Endothelial cell of umbilical vein (primary cell): ENCODE data around the gene LARGE1. TPM values are rescaled to one million over a fixed set of nuclear protein-coding genes. Genes with fewer than 3 reads are reported as not detected.

Experiments used
- BruUV-seq: library from RNA; stranded (reverse); fragments of 400-500 nt; replicated peaks from 2 replicates; lab custom pipeline; 2021; lab: Mats Ljungman, UMichigan
- CTCF ChIA-PET: fragments of 300-600, 350-600 bp; sonication (Branson Sonifier 250); formaldehyde crosslinking; loops from one replicate; lab custom pipeline; 2021; ENCODE audit warnings: antibody characterized with exemption, inconsistent platforms; lab: Charles Lee
- POLR2A ChIA-PET: fragments of 300-600, 350-600 bp; sonication (Branson Sonifier 250); formaldehyde crosslinking; loops from one replicate; lab custom pipeline; 2021; ENCODE audit warnings: antibody characterized with exemption, inconsistent platforms; lab: Charles Lee
- DNase-seq: peaks from one replicate; pipeline ENCODE4 v3.0.0-alpha.2; 2011; ENCODE audit warnings: low read depth, low spot score
- FAIRE-seq: peaks from 2 replicates; lab custom pipeline; 2011; peaks lifted over from hg19 to GRCh38; lab: Jason Lieb, UNC
- H2AFZ ChIP-seq: 2 replicates; pipeline ENCODE4 v1.6.0; 2012; ENCODE audit warnings: low read depth, low read length, control low read depth, inconsistent platforms
- H3K27ac ChIP-seq: 2 replicates; pipeline ENCODE4 v1.5.1; 2011; ENCODE audit warnings: low read depth, mild to moderate bottlenecking, control low read depth, low read length, moderate library complexity; ENCODE audit not compliant: insufficient read depth
- H3K27me3 ChIP-seq, 2 experiments: 2 replicates each; pipeline versions ENCODE4 v1.6.0 to v1.6.1; 2011; ENCODE audit warnings: low read length in 2 of 2, mixed read lengths in 1 of 2; ENCODE audit not compliant: control insufficient read depth in 2 of 2, insufficient read depth in 2 of 2
- H3K36me3 ChIP-seq, 2 experiments: 2 replicates in 1 of 2; 3 replicates in 1 of 2; pipeline ENCODE4 v1.5.1; 2011; ENCODE audit warnings: low read length in 2 of 2, mild to moderate bottlenecking in 1 of 2, moderate library complexity in 1 of 2; ENCODE audit not compliant: control insufficient read depth in 2 of 2, insufficient read depth in 2 of 2; ENCODE audit errors: extremely low read depth in 1 of 2
- H3K4me1 ChIP-seq: 3 replicates; pipeline ENCODE4 v1.5.1; 2011; ENCODE audit warnings: mild to moderate bottlenecking, low read length; ENCODE audit not compliant: control insufficient read depth, insufficient read depth; ENCODE audit errors: extremely low read depth
- H3K4me2 ChIP-seq: 2 replicates; pipeline ENCODE4 v1.6.1; 2011; ENCODE audit warnings: low read length, control low read depth, mixed read lengths; ENCODE audit not compliant: insufficient read depth
- H3K4me3 ChIP-seq, 3 experiments: fragments of 200-600 bp in 1 of 3; sonication (generic), shearing (Covaris generic) in 1 of 3; replicated peaks in 1 of 3; 2 replicates each; pipeline ENCODE4 v1.5.1; 2011 to 2016; ENCODE audit warnings: control low read depth in 3 of 3, low read length in 3 of 3, mild to moderate bottlenecking in 2 of 3, inconsistent platforms in 1 of 3, low read depth in 1 of 3, moderate library complexity in 1 of 3; ENCODE audit not compliant: insufficient read depth in 1 of 3
- H3K79me2 ChIP-seq: 2 replicates; pipeline ENCODE4 v1.6.0; 2012; ENCODE audit warnings: low read length, inconsistent platforms; ENCODE audit not compliant: control insufficient read depth, insufficient read depth
- H3K9ac ChIP-seq: replicated peaks from 2 replicates; pipeline ENCODE3; 2011; ENCODE audit warnings: low read length, control low read depth; ENCODE audit not compliant: insufficient read depth; ENCODE audit errors: extremely low read depth
- H3K9me1 ChIP-seq: replicated peaks from 3 replicates; pipeline ENCODE4 v1.6.0; 2011; ENCODE audit warnings: mild to moderate bottlenecking, low read length; ENCODE audit not compliant: control insufficient read depth, insufficient read depth; ENCODE audit errors: extremely low read depth
- H3K9me3 ChIP-seq: replicated peaks from 2 replicates; pipeline ENCODE4 v1.5.1; 2012; ENCODE audit warnings: low read length, inconsistent platforms; ENCODE audit not compliant: control insufficient read depth, insufficient read depth
- H4K20me1 ChIP-seq: replicated peaks from 2 replicates; pipeline ENCODE3; 2011; ENCODE audit warnings: mild to moderate bottlenecking, low read length; ENCODE audit not compliant: control insufficient read depth, insufficient read depth; ENCODE audit errors: extremely low read depth
- EZH2 ChIP-seq: IDR thresholded peaks from 2 replicates; pipeline ENCODE4 v1.6.1; 2012; ENCODE audit warnings: borderline replicate concordance, low read depth, mild to moderate bottlenecking, moderate library complexity, low read length, inconsistent platforms; ENCODE audit not compliant: severe bottlenecking
- FOS ChIP-seq: IDR thresholded peaks from 2 replicates; pipeline ENCODE4 v1.6.1; 2011; ENCODE audit warnings: mild to moderate bottlenecking, low read length, moderate library complexity, borderline replicate concordance; ENCODE audit not compliant: insufficient read depth
- GATA2 ChIP-seq: IDR thresholded peaks from 2 replicates; pipeline ENCODE4 v1.7.0; 2011; ENCODE audit warnings: low read depth, mild to moderate bottlenecking, moderate library complexity, mixed read lengths, low read length; ENCODE audit not compliant: insufficient read length, insufficient read depth
- JUN ChIP-seq: IDR thresholded peaks from 2 replicates; pipeline ENCODE4 v1.6.1; 2011; ENCODE audit warnings: borderline replicate concordance, low read depth; ENCODE audit not compliant: insufficient read length, insufficient read depth
- MYC ChIP-seq: IDR thresholded peaks from one replicate; pipeline ENCODE4 v1.6.1; 2011; ENCODE audit warnings: mild to moderate bottlenecking, low read depth, low read length
- POLR2A ChIP-seq: IDR thresholded peaks from 2 replicates; pipeline ENCODE4 v1.6.1; 2012; ENCODE audit warnings: low read depth, mild to moderate bottlenecking, control low read depth, low read length
- POLR2AphosphoS5 ChIP-seq: IDR thresholded peaks from 2 replicates; pipeline ENCODE4 v1.6.1; 2012; ENCODE audit warnings: low read depth, mild to moderate bottlenecking, control low read depth, low read length, moderate library complexity; ENCODE audit not compliant: insufficient read depth
- dilution Hi-C: fragments of 300-500 bp; cut with MboI; formaldehyde crosslinking; loops from one replicate; pipeline ENCODE4 v1.15.0; 2019; ENCODE audit warnings: low sequenced_read_pairs; ENCODE audit not compliant: extremely low pct_ligation_motif_present
- intact Hi-C: fragments of 100-400 bp; cut with micrococcal nuclease; formaldehyde crosslinking; loops from one replicate; pipeline ENCODE4 v1.10.0; 2022
- polyA plus RNA-seq, 4 experiments: library from polyadenylated mRNA; depleted of rRNA in 3 of 4; stranded (reverse) in 3 of 4; unstranded in 1 of 4; fragments of >200 nt; gene quantifications; 2 replicates each; pipeline versions ENCODE4 v1.2.1 to v1.2.3, GENCODE V29; 2011 to 2012; ENCODE audit warnings: missing spikeins in 1 of 4
- total RNA-seq: library from RNA; stranded (reverse); gene quantifications from 2 replicates; pipeline ENCODE4 v1.2.3, GENCODE V29; 2021
- TF ChIP-seq, protein P1 (sequence below), 2 donors: IDR thresholded peaks; 1 replicate in 1 of 2; 2 replicates in 1 of 2; pipeline ENCODE4 v1.5.1; 2011; ENCODE audit warnings: low read length in 2 of 2, mild to moderate bottlenecking in 2 of 2, moderate library complexity in 2 of 2, control low read depth in 1 of 2, inconsistent platforms in 1 of 2, low read depth in 1 of 2; ENCODE audit not compliant: insufficient read depth in 1 of 2; ENCODE audit errors: extremely low read depth in 1 of 2
- TF ChIP-seq, protein P2 (sequence below): IDR thresholded peaks from 2 replicates; pipeline ENCODE4 v1.6.1; 2011; ENCODE audit not compliant: insufficient read depth, insufficient read length

LARGE1 gene
- total and polyA plus RNA-seq, 2 donors (not counting 3 experiments of a cell fraction or from before 2014, with no cell fraction given) = 0.95 to 4.4 TPM

DNA sequence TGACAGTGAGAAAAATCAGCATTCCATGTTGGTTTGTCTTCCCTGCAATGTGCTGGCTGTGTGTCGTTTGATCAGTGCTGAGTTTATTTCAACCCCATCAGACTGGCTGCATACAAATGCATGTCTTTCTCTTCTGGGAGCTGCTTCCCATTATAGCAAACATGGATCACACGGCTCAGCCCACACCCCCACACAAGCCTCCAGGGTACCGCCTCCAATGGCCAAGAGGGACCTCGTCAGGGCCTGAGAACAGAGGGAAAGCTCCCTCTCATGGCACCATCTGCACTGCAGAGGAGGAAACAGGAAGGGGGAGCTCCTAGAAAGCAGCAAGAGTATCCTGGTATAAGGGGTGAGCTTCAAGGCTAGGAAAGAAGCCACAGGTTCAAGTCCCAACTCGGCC, 214.2 kb downstream of the LARGE1 start:
- Histone ChIP-seq H3K79me2 (no peaks in the 10 kb centered on the region), H3K9ac (no peak overlapping the region), H3K9me1 (no peaks in the 10 kb centered on the region), H3K4me1 (no peaks in the 10 kb centered on the region), H3K27me3 (no peaks in the 10 kb centered on the region), H3K9me3 (peaks cover 9% of the 10 kb centered on the region), H3K27ac (no peak overlapping the region), H3K4me3 (no peak overlapping the region), H3K36me3 (no peaks in the 10 kb centered on the region), H3K4me2 (no peak overlapping the region), H4K20me1 (no peaks in the 10 kb centered on the region), H2AFZ (no peak overlapping the region)
- POLR2A ChIA-PET = no interaction called here
- FAIRE-seq (no peak), DNase-seq (no peak)
- dilution Hi-C loops (no loop called here), intact Hi-C loops (no loop called here)
- CTCF ChIA-PET = no interaction called here
- BruUV-seq = no TSS peak
- TF ChIP-seq, protein P1, sequence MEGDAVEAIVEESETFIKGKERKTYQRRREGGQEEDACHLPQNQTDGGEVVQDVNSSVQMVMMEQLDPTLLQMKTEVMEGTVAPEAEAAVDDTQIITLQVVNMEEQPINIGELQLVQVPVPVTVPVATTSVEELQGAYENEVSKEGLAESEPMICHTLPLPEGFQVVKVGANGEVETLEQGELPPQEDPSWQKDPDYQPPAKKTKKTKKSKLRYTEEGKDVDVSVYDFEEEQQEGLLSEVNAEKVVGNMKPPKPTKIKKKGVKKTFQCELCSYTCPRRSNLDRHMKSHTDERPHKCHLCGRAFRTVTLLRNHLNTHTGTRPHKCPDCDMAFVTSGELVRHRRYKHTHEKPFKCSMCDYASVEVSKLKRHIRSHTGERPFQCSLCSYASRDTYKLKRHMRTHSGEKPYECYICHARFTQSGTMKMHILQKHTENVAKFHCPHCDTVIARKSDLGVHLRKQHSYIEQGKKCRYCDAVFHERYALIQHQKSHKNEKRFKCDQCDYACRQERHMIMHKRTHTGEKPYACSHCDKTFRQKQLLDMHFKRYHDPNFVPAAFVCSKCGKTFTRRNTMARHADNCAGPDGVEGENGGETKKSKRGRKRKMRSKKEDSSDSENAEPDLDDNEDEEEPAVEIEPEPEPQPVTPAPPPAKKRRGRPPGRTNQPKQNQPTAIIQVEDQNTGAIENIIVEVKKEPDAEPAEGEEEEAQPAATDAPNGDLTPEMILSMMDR (IDR thresholded peaks at IDR 0.05; ENCODE audit: extremely low read depth in 1 of 2, insufficient read depth in 1 of 2, low read depth in 1 of 2, low read length in 2 of 2) = no peak
- no peak for TF ChIP-seq POLR2A
- TF ChIP-seq GATA2 = no peak
- TF ChIP-seq JUN = no peak
- TF ChIP-seq MYC = no peak
- TF ChIP-seq, protein P2, sequence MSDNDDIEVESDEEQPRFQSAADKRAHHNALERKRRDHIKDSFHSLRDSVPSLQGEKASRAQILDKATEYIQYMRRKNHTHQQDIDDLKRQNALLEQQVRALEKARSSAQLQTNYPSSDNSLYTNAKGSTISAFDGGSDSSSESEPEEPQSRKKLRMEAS = no peak

DNA sequence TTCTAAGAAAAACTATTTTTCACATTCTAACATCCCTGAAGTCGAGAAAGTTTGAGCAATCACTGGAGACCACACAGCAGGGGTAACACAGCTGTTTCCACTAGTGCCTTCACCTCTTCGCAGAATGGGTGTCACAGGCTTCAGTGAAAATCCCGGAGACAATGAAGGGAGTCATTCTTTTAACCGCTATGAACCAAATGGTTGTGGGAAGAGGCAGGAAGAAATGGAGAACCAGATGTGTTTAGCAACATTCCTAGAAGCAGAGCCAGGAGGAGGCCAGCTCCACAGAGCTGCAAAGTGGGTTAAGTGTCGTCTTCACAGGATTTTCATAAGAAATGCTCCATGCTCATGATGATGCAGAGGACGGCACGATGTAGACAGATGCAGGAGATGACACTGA, 221.1 kb downstream of the LARGE1 start:
- no peaks in the 10 kb centered on the region for H3K36me3 ChIP-seq
- H2AFZ ChIP-seq = no peak overlapping the region
- H3K4me2 ChIP-seq = no peak overlapping the region
- H3K4me3 ChIP-seq = no peak overlapping the region
- no TSS peak for BruUV-seq
- H3K9me3 ChIP-seq = peaks cover 11% of the 10 kb centered on the region
- no peaks in the 10 kb centered on the region for H3K27me3 ChIP-seq
- dilution Hi-C loops = no loop called here
- TF ChIP-seq GATA2 (no peak), POLR2AphosphoS5 (no peak), POLR2A (no peak), FOS (no peak), JUN (no peak), MYC (no peak), EZH2 (no peak)
- TF ChIP-seq, protein P1 (IDR thresholded peaks at IDR 0.05; ENCODE audit: extremely low read depth in 1 of 2, insufficient read depth in 1 of 2, low read depth in 1 of 2, low read length in 2 of 2) = no peak
- FAIRE-seq = no peak
- H3K9me1 ChIP-seq = no peaks in the 10 kb centered on the region
- no peaks in the 10 kb centered on the region for H3K79me2 ChIP-seq
- DNase-seq = no peak
- ChIA-PET POLR2A (no interaction called here), CTCF (no interaction called here)
- H3K9ac ChIP-seq = no peak overlapping the region
- H3K27ac ChIP-seq = no peak overlapping the region
- no peaks in the 10 kb centered on the region for H3K4me1 ChIP-seq
- H4K20me1 ChIP-seq = no peaks in the 10 kb centered on the region
- intact Hi-C loops = no loop called here
